ENCODE results near the gene TUFM.

DNA sequence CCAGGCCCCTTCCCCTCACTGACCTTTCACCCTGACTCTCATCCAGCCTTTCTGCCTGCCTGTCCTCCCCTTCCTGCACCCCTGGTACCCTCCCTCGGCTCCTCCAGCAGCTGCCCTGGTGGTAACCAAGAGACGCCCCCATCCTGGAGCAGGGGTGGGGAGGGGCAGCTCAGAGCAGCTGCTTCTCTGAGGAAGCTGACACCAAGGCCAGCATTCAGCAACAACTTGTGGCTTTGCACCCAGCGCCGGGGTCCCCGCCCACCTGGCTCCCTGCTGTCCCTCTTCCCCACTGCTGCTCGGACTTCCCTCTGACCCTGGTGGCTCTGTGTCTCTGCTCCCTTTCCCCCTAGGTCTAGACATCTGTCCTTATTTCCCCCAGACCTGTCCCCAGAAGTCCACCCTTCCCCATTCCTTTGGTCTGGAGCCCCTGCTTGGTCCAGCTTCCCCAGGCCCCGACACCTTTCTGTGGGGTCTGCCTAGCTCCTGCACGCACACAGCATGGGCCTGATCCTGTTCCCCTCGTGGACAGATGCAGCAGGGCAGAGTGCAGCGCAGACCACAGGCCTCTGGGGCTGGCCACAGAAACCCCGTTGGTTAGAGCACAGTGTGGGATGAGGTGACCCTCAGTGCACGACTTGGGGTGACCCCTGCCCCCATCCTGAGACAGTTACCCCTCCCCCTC lies 31.0 kb upstream of the TUFM start:
- no peak for TF ChIP-seq CTCF (IDR thresholded peaks at IDR 0.05)
- TF ChIP-seq POLR2AphosphoS5 (IDR thresholded peaks at IDR 0.05) = no peak
